NK-92 (cell line): ENCODE measurements around the gene HIVEP2.

Source experiments
- DNase-seq: peaks from one replicate; lab custom pipeline; 2025; ENCODE audit not compliant: unreplicated experiment; lab: John Stamatoyannopoulos, UW

The HIVEP2 gene

DNA sequence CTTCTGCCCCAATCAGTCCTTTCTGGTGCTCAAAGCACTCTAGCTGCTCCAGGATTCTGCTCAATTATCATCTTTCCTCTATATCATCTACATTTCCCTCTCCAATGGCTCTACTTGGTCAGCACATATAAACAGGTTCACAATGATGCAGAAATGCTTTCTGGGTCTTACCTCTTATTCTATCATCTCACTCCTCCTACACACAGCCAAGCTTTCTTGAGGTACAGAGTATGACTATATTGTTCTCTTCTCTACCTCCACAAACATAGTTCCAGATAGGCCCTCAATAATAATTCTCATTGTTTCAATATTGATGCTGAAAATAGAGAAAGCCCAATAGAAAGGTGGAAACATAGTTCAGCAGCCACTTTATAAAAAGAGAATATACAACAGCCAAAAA, 48.2 kb downstream of the HIVEP2 start:
- no peak for DNase-seq

- DNase-seq, result no peak
Observed at GRCh38 chr6:142893088-142893487, 51.9 kb downstream of the HIVEP2 start.

- no peak for DNase-seq
Observed at GRCh38 chr6:142892254-142893021, 52.5 kb downstream of the HIVEP2 start.

DNA sequence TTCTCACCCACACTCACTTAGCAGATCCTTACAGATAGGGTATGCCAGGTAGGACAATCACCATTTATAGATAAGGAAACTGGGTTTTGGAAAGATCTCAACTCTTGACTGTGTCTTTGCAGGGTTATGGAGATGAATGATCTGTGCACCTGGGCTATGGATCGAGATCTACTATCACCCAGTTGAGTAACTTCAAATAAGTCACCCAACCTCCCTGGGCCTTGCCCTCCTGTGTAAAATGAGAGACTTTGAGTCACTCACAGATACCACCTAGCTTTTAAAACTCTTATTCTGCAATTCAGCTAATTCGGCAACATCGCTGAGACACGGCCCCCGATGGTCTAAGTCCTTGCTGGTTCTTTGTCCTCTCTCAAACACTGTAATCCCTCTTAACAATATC, 53.5 kb downstream of the HIVEP2 start:
- no peak for DNase-seq

DNA sequence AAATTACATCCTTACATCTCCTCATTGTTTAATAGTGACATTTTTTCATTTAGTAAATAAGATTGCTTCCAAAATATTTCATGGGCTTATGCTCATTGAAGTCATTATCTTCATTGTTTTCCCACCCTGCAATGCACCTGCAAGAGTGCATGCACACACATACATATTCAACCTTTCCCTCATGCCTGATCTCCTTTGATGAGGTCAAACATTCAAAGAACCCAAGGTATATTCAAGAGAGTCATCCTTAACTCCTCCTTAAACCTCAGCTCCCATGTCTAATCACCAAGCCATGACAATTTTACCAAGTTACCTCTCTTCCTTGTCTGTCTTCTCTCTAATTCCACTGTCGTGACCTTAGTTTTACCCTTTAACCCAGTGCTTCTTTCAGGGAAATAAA, 56.5 kb downstream of the HIVEP2 start:
- DNase-seq, result no peak

- no peak for DNase-seq
Observed at GRCh38 chr6:142887517-142887916, 57.5 kb downstream of the HIVEP2 start.

GRCh38 chr6:142886431-142887170, 58.4 kb downstream of the HIVEP2 start:
- DNase-seq, result no peak

DNA sequence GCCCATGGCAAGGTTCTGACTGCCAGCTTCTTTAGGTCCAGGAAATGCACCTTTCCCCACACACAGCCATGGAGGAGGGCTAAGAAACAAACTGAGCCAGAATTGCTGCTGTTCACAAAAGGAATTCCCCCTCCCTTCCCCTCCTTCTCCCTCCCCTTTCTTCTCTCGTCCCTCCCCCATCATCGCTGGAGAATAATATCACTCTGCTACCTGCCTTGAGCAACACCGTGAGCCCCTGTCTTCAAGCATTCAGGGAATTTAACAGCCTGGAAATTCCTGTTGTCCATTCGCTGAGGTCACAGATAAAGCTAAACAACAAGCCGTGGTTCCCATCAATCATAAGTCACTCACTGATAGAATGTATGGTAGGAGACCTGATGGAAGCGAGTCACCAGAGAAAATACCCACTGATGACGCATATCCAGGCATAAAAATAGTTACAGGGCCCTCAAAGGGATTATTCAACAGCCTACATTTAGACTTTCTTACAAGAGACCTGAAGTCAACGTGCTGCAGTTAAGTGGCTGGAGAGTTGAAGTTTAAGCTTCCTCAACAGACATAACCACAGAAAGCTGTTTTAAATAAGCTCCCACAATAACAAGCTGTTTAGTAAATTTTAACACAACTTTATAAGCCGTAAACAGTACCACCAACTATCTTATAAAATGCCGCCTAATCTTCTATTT, 59.7 kb downstream of the HIVEP2 start:
- no peak for DNase-seq

DNA sequence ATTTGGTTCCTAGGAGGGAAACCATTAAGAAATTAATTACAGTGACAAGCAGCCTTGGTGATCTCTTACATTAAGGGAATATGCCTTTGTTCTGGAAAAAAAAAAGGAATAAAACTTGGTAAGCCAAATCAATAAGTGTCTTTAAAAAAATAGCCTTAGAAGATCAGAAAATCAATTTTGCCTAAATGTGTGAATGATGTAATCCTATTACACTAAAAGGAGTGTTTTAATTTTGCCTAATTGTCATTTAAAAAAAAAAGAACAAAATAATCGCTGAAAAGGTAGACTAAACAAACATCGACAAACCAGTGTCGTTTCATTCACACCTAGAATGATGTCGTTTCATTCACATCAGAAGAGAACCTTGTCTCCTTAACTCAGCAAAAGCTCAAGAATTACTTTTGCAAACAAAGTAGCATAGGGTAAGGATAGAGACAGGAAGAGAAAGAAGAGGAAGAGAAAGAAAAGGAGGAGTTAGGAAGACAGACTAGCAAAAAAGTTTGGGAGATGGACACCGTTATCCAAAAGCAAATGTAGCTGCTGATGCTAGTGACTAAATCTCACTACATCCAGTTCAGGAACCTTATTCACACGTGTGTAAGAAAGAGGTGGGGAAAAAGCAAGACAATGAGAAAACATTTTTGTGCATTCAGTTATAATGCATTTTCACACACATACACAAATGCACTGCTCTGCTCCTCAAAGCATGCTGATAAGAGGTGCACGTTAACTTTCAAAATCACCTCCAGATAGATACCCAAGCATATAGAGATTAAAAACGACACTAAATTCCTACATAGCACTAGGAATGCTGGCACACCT, 60.6 kb downstream of the HIVEP2 start:
- no peak for DNase-seq

- no peak for DNase-seq
Observed at GRCh38 chr6:142883011-142883410, 62.0 kb downstream of the HIVEP2 start.

DNA sequence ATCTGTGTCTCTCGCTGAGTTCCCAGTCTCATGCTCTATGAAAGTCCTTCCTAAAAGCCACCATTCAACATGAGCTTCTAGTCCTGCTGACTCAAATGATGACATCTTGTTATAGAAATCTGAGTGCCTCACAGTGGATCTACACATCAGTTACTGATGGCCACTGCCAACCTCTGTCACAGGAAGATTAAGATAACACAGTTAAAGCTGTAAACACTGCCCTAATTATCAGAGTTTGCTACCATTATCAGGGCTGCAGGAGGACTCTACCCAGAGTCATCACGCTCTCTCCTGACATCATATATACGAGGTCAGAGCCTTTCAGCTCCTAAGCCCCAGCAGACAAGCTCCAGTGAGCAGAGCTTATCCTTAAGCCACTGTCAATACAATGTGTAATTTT, 63.2 kb downstream of the HIVEP2 start:
- DNase-seq, result no peak

- no peak for DNase-seq
Observed at GRCh38 chr6:142881290-142881689, 63.7 kb downstream of the HIVEP2 start.

DNA sequence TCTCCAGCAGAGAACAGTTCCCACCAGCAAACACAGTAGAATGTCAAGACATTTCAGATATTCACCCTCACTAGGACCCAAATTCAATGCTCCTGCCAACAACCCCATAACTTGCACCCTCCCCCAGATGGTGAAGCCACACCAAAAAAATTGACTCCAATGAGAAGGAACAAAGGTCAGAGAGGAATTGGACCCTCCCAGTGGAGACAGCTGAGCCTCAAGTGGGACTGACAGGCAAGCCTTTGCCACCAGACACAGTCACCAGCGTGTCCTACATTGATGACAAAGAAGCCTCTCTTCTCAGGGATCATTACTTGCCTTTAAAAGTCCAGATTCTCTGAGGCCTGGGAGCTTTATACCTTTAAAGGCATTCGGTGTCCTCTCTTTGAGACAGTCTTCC, 64.8 kb downstream of the HIVEP2 start:
- no peak for DNase-seq

GRCh38 chr6:142879527-142879926, 65.4 kb downstream of the HIVEP2 start:
- no peak for DNase-seq

DNA sequence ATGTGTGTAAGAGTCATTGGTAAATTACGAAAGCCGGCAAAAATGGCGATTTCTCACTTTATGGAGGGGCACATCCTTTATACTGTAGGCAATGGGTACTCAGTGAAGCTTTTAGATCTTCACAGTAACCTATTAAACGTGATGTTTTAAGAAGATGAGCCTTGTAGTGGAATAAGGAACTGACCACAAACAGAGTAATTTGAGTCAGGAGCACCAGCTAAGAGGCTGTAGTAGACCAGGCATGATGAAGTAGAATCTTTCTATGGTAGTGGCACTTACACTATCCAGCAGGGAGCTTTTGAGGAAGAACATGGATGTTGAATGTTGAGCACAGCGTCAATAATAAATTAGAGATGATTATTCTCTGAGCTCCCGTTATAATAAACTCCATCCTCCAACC, 65.9 kb downstream of the HIVEP2 start:
- no peak for DNase-seq

GRCh38 chr6:142878407-142878806, 66.6 kb downstream of the HIVEP2 start:
- no peak for DNase-seq

GRCh38 chr6:142874676-142875075, 70.3 kb downstream of the HIVEP2 start:
- DNase-seq, result no peak

DNA sequence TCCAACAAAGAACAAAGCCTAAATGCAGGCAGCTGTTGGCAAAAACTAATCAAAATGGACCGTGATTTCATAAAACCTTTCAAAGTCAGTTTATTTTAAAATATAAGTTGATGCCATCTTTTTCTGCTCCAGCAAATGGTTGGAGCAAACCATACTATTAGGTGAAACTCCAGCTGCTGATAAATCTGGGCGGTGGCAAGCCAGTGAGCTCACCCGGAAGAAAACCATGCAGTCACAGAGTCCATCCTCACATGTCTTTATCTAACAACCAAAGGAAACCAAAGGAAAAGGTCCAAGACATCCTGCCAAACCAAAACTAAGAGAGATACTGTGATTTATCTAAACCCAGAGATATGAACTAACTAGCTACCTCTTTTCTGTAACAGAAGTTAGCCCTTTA, 72.6 kb downstream of the HIVEP2 start:
- no peak for DNase-seq

DNA sequence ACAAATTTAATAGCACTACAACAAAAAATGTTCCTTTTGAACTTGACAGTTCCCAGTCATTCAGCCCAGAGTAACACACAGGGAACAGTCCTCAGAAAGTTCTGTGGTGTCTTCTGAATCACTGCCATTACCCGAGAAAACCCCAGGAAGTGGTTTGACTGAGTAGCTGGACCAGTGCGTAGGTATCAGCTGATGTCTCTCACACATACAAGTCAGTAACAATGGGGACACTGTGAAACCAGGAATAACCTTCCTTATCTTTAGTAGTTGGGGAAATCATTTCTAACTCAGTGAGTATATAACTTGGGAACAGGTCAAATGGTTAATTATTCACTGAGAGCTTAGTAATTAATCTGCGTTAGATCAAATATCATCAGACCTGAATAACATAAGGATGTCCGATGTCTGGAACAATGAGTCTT, 73.1 kb downstream of the HIVEP2 start:
- DNase-seq, result no peak

- DNase-seq, result no peak
Observed at GRCh38 chr6:142870787-142871415, 74.1 kb downstream of the HIVEP2 start.

DNA sequence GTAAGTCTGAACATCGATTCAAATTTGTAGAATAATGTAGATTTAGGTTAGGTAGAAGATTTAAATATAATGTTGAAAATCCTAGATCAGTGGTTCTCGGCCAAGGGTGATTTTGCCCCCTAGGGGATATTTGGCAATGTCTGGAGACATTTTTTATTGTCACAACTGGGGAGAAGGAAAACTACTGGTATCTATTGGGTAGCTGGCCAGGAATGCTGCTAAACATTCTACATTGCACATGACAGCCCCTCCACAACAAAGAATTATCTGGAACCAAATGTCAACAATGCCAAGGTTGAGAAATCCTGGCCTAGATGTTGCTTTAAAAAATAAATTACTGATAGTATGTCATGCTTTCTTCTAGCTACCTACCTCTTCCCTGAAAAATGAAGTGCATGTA, 76.1 kb downstream of the HIVEP2 start:
- DNase-seq, result no peak
